ENCODE measurements around the gene DNAJC18. TPM values are rescaled to one million over a fixed set of nuclear protein-coding genes. Genes with fewer than 3 reads are reported as not detected.
A peak's percentile ranks its signal among the peaks of the same experiment; 100 is the strongest.

DNAJC18 gene
- total RNA-seq, 1 donor from 2014 or later, result 7.6 TPM

- Histone ChIP-seq H3K27me3 (no peaks in the 10 kb centered on the region), H3K9me3 (no peaks in the 10 kb centered on the region), H3K27ac (no peak within 1 kb of the TSS), H3K36me3 (peaks cover 0 to 3% of the 10 kb centered on the region in 2 donors), H3K4me1 (peaks cover 33% of the 10 kb centered on the region), H3K4me3 (no peak within 1 kb of the TSS)
- TF ChIP-seq POLR2A (IDR thresholded peaks at IDR 0.05) (no peak), CTCF (IDR thresholded peaks at IDR 0.05) (no peak), POLR2AphosphoS5 (IDR thresholded peaks at IDR 0.05; ENCODE audit: insufficient read depth in 1 of 2, low read depth in 1 of 2) (no peak)
- intact Hi-C loops (cut with DNase I), result loop anchor here (5.0 kb wide), 1 partner anchor 34 kb away; the partner anchor contains the start of gene DNAJC18
- DNase-seq (ENCODE audit: extremely low spot score in 2 of 2), result no peak
Measured at GRCh38 chr5:139470821-139471300, 31.5 kb upstream of the DNAJC18 start, which contains the start of gene SMIM33. TSS of gene SMIM33 (plus strand) at chr5:139471004. CDS start at chr5:139471122, 118 bp downstream.

GRCh38 chr5:139468421-139468931 lies 29.2 kb upstream of the DNAJC18 start:
- H3K27ac ChIP-seq, result no peak overlapping the region
- TF ChIP-seq CTCF (IDR thresholded peaks at IDR 0.05) (no peak), POLR2AphosphoS5 (IDR thresholded peaks at IDR 0.05; ENCODE audit: insufficient read depth in 1 of 2, low read depth in 1 of 2) (no peak), POLR2A (IDR thresholded peaks at IDR 0.05) (no peak)
- no peak for DNase-seq (ENCODE audit: extremely low spot score in 2 of 2)
- H3K36me3 ChIP-seq, result no peaks in the 10 kb centered on the region
- intact Hi-C loops (cut with DNase I), result no loop called here
- H3K4me3 ChIP-seq, result no peak overlapping the region
- H3K27me3 ChIP-seq, result no peaks in the 10 kb centered on the region
- peaks cover 12% of the 10 kb centered on the region for H3K4me1 ChIP-seq
- H3K9me3 ChIP-seq, result no peaks in the 10 kb centered on the region

- TF ChIP-seq POLR2A (IDR thresholded peaks at IDR 0.05) (no peak), POLR2AphosphoS5 (IDR thresholded peaks at IDR 0.05; ENCODE audit: insufficient read depth in 1 of 2, low read depth in 1 of 2) (no peak), CTCF (IDR thresholded peaks at IDR 0.05) (no peak)
- Histone ChIP-seq H3K36me3 (no peaks in the 10 kb centered on the region), H3K27ac (peak within 1 kb of the TSS; percentile 43), H3K9me3 (no peaks in the 10 kb centered on the region), H3K27me3 (no peaks in the 10 kb centered on the region), H3K4me1 (peaks cover 10% of the 10 kb centered on the region), H3K4me3 (peak within 1 kb of the TSS; percentile 10 to 37)
- no peak for DNase-seq (ENCODE audit: extremely low spot score in 2 of 2)
- intact Hi-C loops (cut with DNase I), result no loop called here
Measured at GRCh38 chr5:139462586-139463276, 23.4 kb upstream of the DNAJC18 start, which contains the start of gene ECSCR. TSS of gene ECSCR (minus strand) at chr5:139462743. CDS start at chr5:139462670, 73 bp downstream.

DNA sequence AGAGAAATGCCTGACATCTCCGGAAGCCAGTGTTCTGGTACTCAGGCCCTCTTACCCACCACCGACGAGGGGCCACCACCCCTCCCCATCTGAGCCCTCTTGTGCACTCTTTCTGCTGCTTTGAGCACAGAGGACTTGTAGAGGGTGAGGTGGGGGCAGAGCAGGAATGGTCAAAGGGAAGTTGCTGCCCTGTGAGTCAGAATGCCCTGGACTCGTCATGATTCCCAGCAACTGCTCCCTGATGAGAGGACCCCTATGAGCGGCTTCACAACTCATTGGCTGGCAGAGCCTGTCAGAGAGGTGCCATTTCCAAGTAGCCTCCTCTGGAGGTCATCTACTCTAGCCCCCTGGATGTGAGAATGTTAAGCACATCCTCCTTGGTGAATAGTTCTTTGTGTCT lies 22.4 kb upstream of the DNAJC18 start:
- Histone ChIP-seq H3K9me3 (no peaks in the 10 kb centered on the region), H3K4me1 (peaks cover 10% of the 10 kb centered on the region), H3K27ac (no peak overlapping the region), H3K27me3 (no peaks in the 10 kb centered on the region), H3K36me3 (no peaks in the 10 kb centered on the region), H3K4me3 (peak overlapping the region; percentile 10 to 37)
- intact Hi-C loops (cut with DNase I), result no loop called here
- no peak for DNase-seq (ENCODE audit: extremely low spot score in 2 of 2)
- TF ChIP-seq CTCF (IDR thresholded peaks at IDR 0.05) (no peak), POLR2AphosphoS5 (IDR thresholded peaks at IDR 0.05; ENCODE audit: insufficient read depth in 1 of 2, low read depth in 1 of 2) (no peak), POLR2A (IDR thresholded peaks at IDR 0.05) (no peak)

- Histone ChIP-seq H3K9me3 (no peaks in the 10 kb centered on the region), H3K4me3 (peak overlapping the region; percentile 10 to 37), H3K4me1 (peaks cover 10% of the 10 kb centered on the region), H3K27ac (peak overlapping the region; percentile 12), H3K27me3 (no peaks in the 10 kb centered on the region), H3K36me3 (no peaks in the 10 kb centered on the region)
- no peak for TF ChIP-seq POLR2A (IDR thresholded peaks at IDR 0.05)
- TF ChIP-seq POLR2AphosphoS5 (IDR thresholded peaks at IDR 0.05; ENCODE audit: insufficient read depth in 1 of 2, low read depth in 1 of 2), result no peak
- TF ChIP-seq CTCF (IDR thresholded peaks at IDR 0.05), result no peak
- DNase-seq (ENCODE audit: extremely low spot score in 2 of 2), result no peak
- intact Hi-C loops (cut with DNase I), result no loop called here
Measured at GRCh38 chr5:139461176-139461575, 21.9 kb upstream of the DNAJC18 start.

Data from vagina (tissue), 2 donors.